PC-3 (cell line): Measurements from ENCODE around the gene GPN2. TPM values are rescaled to one million over a fixed set of nuclear protein-coding genes. Genes with fewer than 3 reads are reported as not detected.
A peak's percentile ranks its signal among the peaks of the same experiment; 100 is the strongest.

Experiments
- ATAC-seq: fragments of 200-7000 bp; cut with Tn5 transposase; 2 replicates; pipeline ENCODE4 v1.9.1; 2020; ENCODE audit warnings: mild to moderate bottlenecking, moderate library complexity
- BruUV-seq: library from RNA; stranded (reverse); fragments of 400-500 nt; replicated peaks from 2 replicates; lab custom pipeline; 2021; lab: Mats Ljungman, UMichigan
- CTCF ChIA-PET: fragments of 300-600 bp; sonication (Branson Sonifier 250); formaldehyde crosslinking; loops from one replicate; lab custom pipeline; 2022; ENCODE audit warnings: antibody characterized with exemption; lab: Charles Lee
- POLR2A ChIA-PET: fragments of 300-600 bp; sonication (Branson Sonifier 250); formaldehyde crosslinking; loops from one replicate; lab custom pipeline; 2022; ENCODE audit warnings: antibody characterized with exemption; ENCODE audit not compliant: unreplicated experiment; lab: Charles Lee
- DNase-seq: peaks from one replicate; pipeline ENCODE4 v3.0.0-alpha.2; 2015
- H2AFZ ChIP-seq: fragments of 300-600 bp; sonication (generic); 2 replicates; pipeline ENCODE4 v1.6.0; 2016; ENCODE audit warnings: antibody characterized with exemption, low read length
- H3F3A ChIP-seq: fragments of 300-600 bp; sonication (generic); one replicate; pipeline ENCODE4 v1.6.0; 2017; ENCODE audit warnings: antibody characterized with exemption, low read length, control low read depth, mild to moderate bottlenecking; ENCODE audit not compliant: unreplicated experiment
- H3K27ac ChIP-seq: fragments of 300-600 bp; sonication (generic); 2 replicates; pipeline ENCODE4 v1.5.1; 2016; ENCODE audit warnings: mild to moderate bottlenecking, low read length
- H3K27me3 ChIP-seq: fragments of 300-600 bp; sonication (generic); 2 replicates; pipeline ENCODE4 v1.6.1; 2016; ENCODE audit warnings: low read length, mixed read lengths
- H3K36me3 ChIP-seq: fragments of 300-600 bp; sonication (generic); 2 replicates; pipeline ENCODE4 v1.6.1; 2016; ENCODE audit warnings: low read depth, mixed run types, low read length, mixed read lengths
- H3K4me1 ChIP-seq: fragments of 300-600 bp; sonication (generic); 2 replicates; pipeline ENCODE4 v1.5.1; 2016; ENCODE audit warnings: low read length; ENCODE audit not compliant: insufficient read depth
- H3K4me2 ChIP-seq: fragments of 300-600 bp; sonication (generic); 2 replicates; pipeline ENCODE4 v1.6.0; 2016; ENCODE audit warnings: low read length
- H3K4me3 ChIP-seq: fragments of 300-600 bp; sonication (generic); 2 replicates; pipeline ENCODE4 v1.5.1; 2016; ENCODE audit warnings: mild to moderate bottlenecking, low read length, mixed read lengths
- H3K79me2 ChIP-seq: fragments of 300-600 bp; sonication (generic); 2 replicates; pipeline ENCODE4 v1.6.1; 2017; ENCODE audit warnings: low read length, mixed read lengths
- H3K9ac ChIP-seq: fragments of 300-600 bp; sonication (generic); 2 replicates; pipeline ENCODE4 v1.6.0; 2016; ENCODE audit warnings: mild to moderate bottlenecking, low read length
- H3K9me2 ChIP-seq: fragments of 300-600 bp; sonication (generic); replicated peaks from 2 replicates; pipeline ENCODE4 v1.6.1; 2016; ENCODE audit warnings: mixed run types, low read length, mixed read lengths
- H3K9me3 ChIP-seq: fragments of 300-600 bp; sonication (generic); 2 replicates; pipeline ENCODE4 v1.6.1; 2016; ENCODE audit warnings: low read length, mixed read lengths
- H4K20me1 ChIP-seq: fragments of 300-600 bp; sonication (generic); 2 replicates; pipeline ENCODE4 v1.6.1; 2016; ENCODE audit warnings: low read length, mixed read lengths
- CTCF ChIP-seq: fragments of 300-600 bp; sonication (generic); conservative IDR thresholded peaks from 2 replicates; pipeline ENCODE4 v1.5.1; 2017; ENCODE audit warnings: antibody characterized with exemption, low read depth, mild to moderate bottlenecking, low read length
- EZH2 ChIP-seq: fragments of 300-600 bp; sonication (generic); IDR thresholded peaks from one replicate; pipeline ENCODE4 v1.6.1; 2017; ENCODE audit warnings: antibody characterized with exemption, mild to moderate bottlenecking, low read length; ENCODE audit not compliant: unreplicated experiment
- EZH2phosphoT487 ChIP-seq: fragments of 300-600 bp; sonication (generic); IDR thresholded peaks from 2 replicates; pipeline ENCODE4 v1.6.1; 2018; ENCODE audit warnings: mild to moderate bottlenecking, antibody characterized with exemption, low read length, borderline replicate concordance
- intact Hi-C: fragments of 100-400 bp; cut with micrococcal nuclease; formaldehyde crosslinking; loops from 2 replicates; pipeline ENCODE4 v1.9.0; 2023
- total RNA-seq: library from RNA; depleted of rRNA; stranded (reverse); fragments of >200 nt; gene quantifications from 2 replicates; pipeline ENCODE4 v1.2.3, GENCODE V29; 2014

Gene GPN2
- total RNA-seq, 1 experiment from 2014 or later = 24.6 TPM

- TF ChIP-seq EZH2phosphoT487 = peak; percentile 93
- no peak for TF ChIP-seq EZH2
- 0 out of 2 replicates have a peak, but pooled peaks have one; percentile 20 for TF ChIP-seq CTCF
- no peaks in the 10 kb centered on the region for H3K9me3 ChIP-seq
- H3K79me2 ChIP-seq = peaks cover 20% of the 10 kb centered on the region
- DNase-seq = peak; percentile 99
- peaks cover 16% of the 10 kb centered on the region for H3F3A ChIP-seq
- ChIA-PET CTCF (interaction anchor here (0.6 to 1.2 kb wide), 5 partner anchors 15 to 588 kb away, joined by 3 to 9 read pairs (median 5); partner anchors contain the start of gene GPATCH3), POLR2A (interaction anchor here (0.5 to 1.6 kb wide), 8 partner anchors 10 to 308 kb away, joined by 3 to 7 read pairs (median 4); no protein-coding TSS in a partner anchor)
- peak overlapping the region; percentile 55 for H2AFZ ChIP-seq
- peak; percentile 64 for ATAC-seq
- peak overlapping the region; percentile 85 for H3K4me2 ChIP-seq
- intact Hi-C loops = loop anchor here (1.0 to 10.0 kb wide), 3 partner anchors 13 to 170 kb away; partner anchors contain the start of genes ARID1A and PIGV
- no peaks in the 10 kb centered on the region for H3K36me3 ChIP-seq
- H3K4me1 ChIP-seq = peaks cover 43% of the 10 kb centered on the region
- H3K27ac ChIP-seq = peak overlapping the region; percentile 95
- TSS peak; percentile 54 for BruUV-seq
- no peaks in the 10 kb centered on the region for H3K9me2 ChIP-seq
- peak overlapping the region; percentile 90 for H3K4me3 ChIP-seq
- peaks cover 7% of the 10 kb centered on the region; the same call in 1 of the 2 replicates for H4K20me1 ChIP-seq
- H3K9ac ChIP-seq = peak overlapping the region; percentile 93
- no peaks in the 10 kb centered on the region for H3K27me3 ChIP-seq
Observed at GRCh38 chr1:26864610-26865480, 25.2 kb downstream of the GPN2 start.

GRCh38 chr1:26863685-26864077, 26.4 kb downstream of the GPN2 start:
- TF ChIP-seq EZH2 (no peak), EZH2phosphoT487 (no peak), CTCF (no peak)
- CTCF ChIA-PET = interaction anchor here (0.7 kb wide), 1 partner anchor 64 kb away, joined by 4 read pairs; no protein-coding TSS in a partner anchor
- peaks cover 20% of the 10 kb centered on the region for H3K79me2 ChIP-seq
- H3K36me3 ChIP-seq = no peaks in the 10 kb centered on the region
- H3K9me2 ChIP-seq = no peaks in the 10 kb centered on the region
- no TSS peak for BruUV-seq
- no peaks in the 10 kb centered on the region for H3K27me3 ChIP-seq
- peaks cover 7% of the 10 kb centered on the region; the same call in 1 of the 2 replicates for H4K20me1 ChIP-seq
- POLR2A ChIA-PET = no interaction called here
- peak overlapping the region; percentile 95 for H3K27ac ChIP-seq
- H3F3A ChIP-seq = peaks cover 16% of the 10 kb centered on the region
- peak overlapping the region; percentile 85 for H3K4me2 ChIP-seq
- intact Hi-C loops = loop anchor here (1.0 to 10.0 kb wide), 3 partner anchors 14 to 169 kb away; partner anchors contain the start of genes ARID1A and PIGV
- peak overlapping the region; percentile 90 for H3K4me3 ChIP-seq
- H3K9ac ChIP-seq = peak overlapping the region; percentile 93
- H2AFZ ChIP-seq = no peak overlapping the region
- ATAC-seq (no peak), DNase-seq (no peak)
- H3K4me1 ChIP-seq = peaks cover 51% of the 10 kb centered on the region
- no peaks in the 10 kb centered on the region for H3K9me3 ChIP-seq
